Heart left ventricle (tissue), 13 donors: ENCODE measurements around the gene MX2.

Source experiments
- POLR2A ChIP-seq, 2 donors: fragments of 450-650 bp; IDR thresholded peaks; one replicate each; pipeline ENCODE4 v1.6.1; 2017; ENCODE audit warnings: antibody characterized with exemption in 2 of 2, mild to moderate bottlenecking in 2 of 2, moderate library complexity in 2 of 2
- TF ChIP-seq, protein P1 (sequence below), 12 donors: fragments of 200-600 bp; sonication (generic) in 4 of 12; IDR thresholded peaks; one replicate each; pipeline versions ENCODE4 v1.5.0 to v1.8.0; 2018 to 2022; ENCODE audit warnings: antibody characterized with exemption in 12 of 12, mild to moderate bottlenecking in 5 of 12
- donor health status: ischemic (EF 13 %, LVEDD 7.1; RV severe dilation, severe dysfunction).
- donor health status: DM: no; HTN: yes; CAD: no.
- donor health status: DM: no; HTN: no; CAD: no.
- donor health status: ischemic (EF 25% LVEDD 6.9; RV normal size, moderate dysfunction).
- donor health status: ischemic (EF 25% LVEDD 5.7; RV mildly dilated, moderate dysfunction).
- donor health status: ischemic (EF 35%, LVEDD 5.7; RV mildly dilated, moderate dysfunction).
- donor health status: nonischemic (EF 11% LVEDD 7.7; RV severe dilation, severe dysfunction).
- donor health status: DM: yes; HTN: yes; CAD: no.
- donor health status: PGD.
- donor health status: ischemic (EF 29% LVEDD 5.4; RV normal size, mild dysfunction).
- donor health status: nonischemic (EF 23%, LVEDD 6.1; RV moderate dilation, normal function).

DNA sequence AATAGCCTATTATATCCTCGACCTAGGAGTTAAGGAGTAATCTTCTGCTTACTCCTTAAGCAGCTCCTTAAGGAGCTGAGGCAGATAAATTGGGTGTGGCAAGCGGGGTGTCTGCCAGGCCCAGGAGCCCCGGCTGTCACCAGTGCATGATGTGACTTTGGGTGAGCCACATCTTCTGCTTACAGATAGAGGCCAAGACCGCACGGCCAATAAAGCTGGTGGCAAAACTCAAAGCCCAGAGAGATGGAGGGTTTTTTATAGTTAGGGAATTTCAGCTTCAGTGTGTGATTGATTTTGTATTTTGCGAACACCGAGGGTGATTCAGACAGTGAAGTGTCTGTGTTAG lies 9.8 kb downstream of the MX2 start:
- no peak for TF ChIP-seq POLR2A (IDR thresholded peaks at IDR 0.05)
- TF ChIP-seq, protein P1, sequence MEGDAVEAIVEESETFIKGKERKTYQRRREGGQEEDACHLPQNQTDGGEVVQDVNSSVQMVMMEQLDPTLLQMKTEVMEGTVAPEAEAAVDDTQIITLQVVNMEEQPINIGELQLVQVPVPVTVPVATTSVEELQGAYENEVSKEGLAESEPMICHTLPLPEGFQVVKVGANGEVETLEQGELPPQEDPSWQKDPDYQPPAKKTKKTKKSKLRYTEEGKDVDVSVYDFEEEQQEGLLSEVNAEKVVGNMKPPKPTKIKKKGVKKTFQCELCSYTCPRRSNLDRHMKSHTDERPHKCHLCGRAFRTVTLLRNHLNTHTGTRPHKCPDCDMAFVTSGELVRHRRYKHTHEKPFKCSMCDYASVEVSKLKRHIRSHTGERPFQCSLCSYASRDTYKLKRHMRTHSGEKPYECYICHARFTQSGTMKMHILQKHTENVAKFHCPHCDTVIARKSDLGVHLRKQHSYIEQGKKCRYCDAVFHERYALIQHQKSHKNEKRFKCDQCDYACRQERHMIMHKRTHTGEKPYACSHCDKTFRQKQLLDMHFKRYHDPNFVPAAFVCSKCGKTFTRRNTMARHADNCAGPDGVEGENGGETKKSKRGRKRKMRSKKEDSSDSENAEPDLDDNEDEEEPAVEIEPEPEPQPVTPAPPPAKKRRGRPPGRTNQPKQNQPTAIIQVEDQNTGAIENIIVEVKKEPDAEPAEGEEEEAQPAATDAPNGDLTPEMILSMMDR (IDR thresholded peaks at IDR 0.05), result no peak
